ENCODE results near the gene WDR64.

Gene WDR64

GRCh38 chr1:241611063-241611462, 41.0 kb upstream of the WDR64 start:
- peak; percentile 37 for DNase-seq (ENCODE audit: low spot score)
- no peak for TF ChIP-seq CTCF (IDR thresholded peaks at IDR 0.05; ENCODE audit: extremely low read depth, missing control alignments)

GRCh38 chr1:241611736-241612135, 40.3 kb upstream of the WDR64 start:
- TF ChIP-seq CTCF (IDR thresholded peaks at IDR 0.05; ENCODE audit: extremely low read depth, missing control alignments): no peak
- no peak for DNase-seq (ENCODE audit: low spot score)

GRCh38 chr1:241612533-241613477, 39.3 kb upstream of the WDR64 start:
- no peak for TF ChIP-seq CTCF (IDR thresholded peaks at IDR 0.05; ENCODE audit: extremely low read depth, missing control alignments)
- no peak for DNase-seq (ENCODE audit: low spot score)

GRCh38 chr1:241614144-241614543, 37.9 kb upstream of the WDR64 start:
- no peak for DNase-seq (ENCODE audit: low spot score)
- no peak for TF ChIP-seq CTCF (IDR thresholded peaks at IDR 0.05; ENCODE audit: extremely low read depth, missing control alignments)

GRCh38 chr1:241614572-241614971, 37.5 kb upstream of the WDR64 start:
- no peak for TF ChIP-seq CTCF (IDR thresholded peaks at IDR 0.05; ENCODE audit: extremely low read depth, missing control alignments)
- DNase-seq (ENCODE audit: low spot score): no peak

GRCh38 chr1:241615043-241615974, 36.8 kb upstream of the WDR64 start:
- DNase-seq (ENCODE audit: low spot score): no peak
- TF ChIP-seq CTCF (IDR thresholded peaks at IDR 0.05; ENCODE audit: extremely low read depth, missing control alignments): no peak

GRCh38 chr1:241617426-241617825, 34.7 kb upstream of the WDR64 start:
- DNase-seq (ENCODE audit: low spot score): no peak
- no peak for TF ChIP-seq CTCF (IDR thresholded peaks at IDR 0.05; ENCODE audit: extremely low read depth, missing control alignments)

Measured in GM20000 (cell line).